SK-N-SH treated with all-trans-retinoic acid at 6 μM for 48 hours (cell line): ENCODE results near the gene GABBR1.

Experiments
- ARNTL ChIP-seq: fragments of 450-650 bp; formaldehyde crosslinking; IDR thresholded peaks from 2 replicates; pipeline ENCODE4 v1.5.0; 2020; ENCODE audit warnings: low read depth, mild to moderate bottlenecking, moderate library complexity, borderline replicate concordance
- ISL1 ChIP-seq: fragments of 250-450 bp; sonication (Bioruptor Pico); IDR thresholded peaks from 2 replicates; pipeline ENCODE4 v2.1.2; 2022; ENCODE audit warnings: mild to moderate bottlenecking, moderate library complexity
- OSR1 ChIP-seq: fragments of 250-450 bp; sonication (Bioruptor Pico); IDR thresholded peaks from 2 replicates; pipeline ENCODE4 v1.8.0; 2022; ENCODE audit warnings: moderate library complexity, mild to moderate bottlenecking, inconsistent platforms
- PATZ1 ChIP-seq: fragments of 250-450 bp; sonication (Bioruptor Pico); IDR thresholded peaks from 2 replicates; pipeline ENCODE4 v1.8.0; 2020; ENCODE audit warnings: mild to moderate bottlenecking, moderate library complexity, borderline replicate concordance
- RARB ChIP-seq: fragments of 250-450 bp; sonication (Bioruptor Pico); IDR thresholded peaks from 2 replicates; pipeline ENCODE4 v1.8.0; 2021; ENCODE audit warnings: mild to moderate bottlenecking, moderate library complexity
- SNAI2 ChIP-seq: fragments of 250-450 bp; sonication (Bioruptor Pico); IDR thresholded peaks from 2 replicates; pipeline ENCODE4 v1.5.0; 2020; ENCODE audit warnings: mild to moderate bottlenecking, moderate library complexity
- TCF4 ChIP-seq: fragments of 250-450 bp; sonication (Bioruptor Pico); IDR thresholded peaks from 2 replicates; pipeline ENCODE4 v1.8.0; 2021; ENCODE audit warnings: mild to moderate bottlenecking, moderate library complexity, borderline replicate concordance
- TOX ChIP-seq: fragments of 250-450 bp; sonication (Bioruptor Pico); IDR thresholded peaks from 2 replicates; pipeline ENCODE4 v1.8.0; 2021; ENCODE audit warnings: mild to moderate bottlenecking, moderate library complexity, borderline replicate concordance
- ZNF565 ChIP-seq: fragments of 450-650 bp; formaldehyde crosslinking; conservative IDR thresholded peaks from 2 replicates; pipeline ENCODE4 v1.5.0; 2020; ENCODE audit warnings: low read depth, mild to moderate bottlenecking, moderate library complexity

GRCh38 chr6:29547573-29547972 is 85.4 kb downstream of the GABBR1 start:
- TF ChIP-seq ARNTL (CRISPR knock-in tag) (no peak), TCF4 (CRISPR knock-in tag) (no peak), ISL1 (CRISPR knock-in tag) (no peak), SNAI2 (CRISPR knock-in tag) (no peak), PATZ1 (no peak), TOX (CRISPR knock-in tag) (no peak), ZNF565 (CRISPR knock-in tag) (no peak), OSR1 (CRISPR knock-in tag) (no peak), RARB (CRISPR knock-in tag) (no peak)
